BJ (cell line): ENCODE data around the gene TSHZ2. TPM values are rescaled to one million over a fixed set of nuclear protein-coding genes. Genes with fewer than 3 reads are reported as not detected.
"Not testable (repeated sequence)": the region's sequence is repeated elsewhere in the genome, so short reads cannot be mapped to it uniquely, and the experiment has no call there.

Experiments used
- CTCF ChIA-PET: fragments of 350-600 bp; formaldehyde crosslinking; extraction: SDS; loops from one replicate; lab custom pipeline; 2021; ENCODE audit warnings: antibody characterized with exemption, inconsistent platforms; lab: Yijun Ruan, JAX
- POLR2A ChIA-PET: fragments of 300-600 bp; sonication (Branson Sonifier 250); formaldehyde crosslinking; extraction: SDS; loops from one replicate; lab custom pipeline; 2021; ENCODE audit warnings: antibody characterized with exemption; lab: Charles Lee
- DNase-seq: peaks from one replicate; pipeline ENCODE4 v3.0.0-alpha.2; 2011; ENCODE audit warnings: low read depth
- H3K27me3 ChIP-seq: 2 replicates; pipeline ENCODE4 v1.6.0; 2011; ENCODE audit warnings: low read length; ENCODE audit not compliant: control insufficient read depth, insufficient read depth
- H3K36me3 ChIP-seq: 2 replicates; pipeline ENCODE4 v1.5.1; 2011; ENCODE audit warnings: low read length; ENCODE audit not compliant: control insufficient read depth, insufficient read depth
- H3K4me3 ChIP-seq: 2 replicates; pipeline ENCODE4 v1.5.1; 2011; ENCODE audit warnings: low read depth, mild to moderate bottlenecking, control low read depth, low read length
- polyA plus RNA-seq: library from polyadenylated mRNA; depleted of rRNA; stranded (reverse); fragments of >200 nt; gene quantifications from 2 replicates; pipeline ENCODE4 v1.2.3, GENCODE V29; 2011
- TF ChIP-seq, protein P1 (sequence below): IDR thresholded peaks from 2 replicates; pipeline ENCODE4 v1.5.1; 2011; ENCODE audit warnings: low read depth, mild to moderate bottlenecking, control low read depth, inconsistent platforms, low read length, moderate library complexity; ENCODE audit not compliant: insufficient read depth

TSHZ2 gene
- polyA plus RNA-seq, 1 experiment = not detected

DNA sequence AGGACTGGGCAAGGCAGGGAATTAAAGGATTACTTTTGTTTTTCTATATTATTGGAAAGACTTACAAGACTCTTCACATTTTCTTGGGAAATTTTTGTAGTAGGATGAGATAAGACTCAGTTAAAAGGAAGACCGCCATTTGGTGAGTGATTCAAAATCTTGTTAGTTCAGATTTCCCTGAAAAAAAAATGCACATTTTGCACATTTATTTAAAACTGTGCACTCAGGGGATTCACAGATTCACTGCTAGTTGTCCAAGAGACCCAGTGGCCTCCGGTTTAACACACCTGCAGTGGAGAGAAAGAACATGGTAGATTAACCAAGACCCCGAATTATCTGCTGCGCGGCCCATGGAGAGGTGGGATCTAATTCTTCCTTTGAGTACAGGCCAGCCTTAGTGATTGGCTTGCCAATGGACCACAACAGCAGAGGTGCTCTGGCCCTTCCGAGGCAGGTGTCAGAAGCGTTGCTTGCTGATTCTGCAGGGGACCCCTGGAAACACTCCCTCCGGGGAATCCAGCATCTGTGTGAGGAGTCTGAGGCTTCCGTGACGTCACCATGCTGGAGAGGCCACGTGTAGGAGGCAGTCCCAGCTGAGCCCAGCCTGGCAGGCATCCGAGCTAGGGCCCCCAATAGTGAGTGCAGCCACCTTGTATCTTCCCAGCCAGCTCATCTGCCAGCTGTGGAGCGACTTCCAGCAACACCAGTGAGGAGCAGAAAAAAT, 552.6 kb downstream of the TSHZ2 start:
- TF ChIP-seq, protein P1, sequence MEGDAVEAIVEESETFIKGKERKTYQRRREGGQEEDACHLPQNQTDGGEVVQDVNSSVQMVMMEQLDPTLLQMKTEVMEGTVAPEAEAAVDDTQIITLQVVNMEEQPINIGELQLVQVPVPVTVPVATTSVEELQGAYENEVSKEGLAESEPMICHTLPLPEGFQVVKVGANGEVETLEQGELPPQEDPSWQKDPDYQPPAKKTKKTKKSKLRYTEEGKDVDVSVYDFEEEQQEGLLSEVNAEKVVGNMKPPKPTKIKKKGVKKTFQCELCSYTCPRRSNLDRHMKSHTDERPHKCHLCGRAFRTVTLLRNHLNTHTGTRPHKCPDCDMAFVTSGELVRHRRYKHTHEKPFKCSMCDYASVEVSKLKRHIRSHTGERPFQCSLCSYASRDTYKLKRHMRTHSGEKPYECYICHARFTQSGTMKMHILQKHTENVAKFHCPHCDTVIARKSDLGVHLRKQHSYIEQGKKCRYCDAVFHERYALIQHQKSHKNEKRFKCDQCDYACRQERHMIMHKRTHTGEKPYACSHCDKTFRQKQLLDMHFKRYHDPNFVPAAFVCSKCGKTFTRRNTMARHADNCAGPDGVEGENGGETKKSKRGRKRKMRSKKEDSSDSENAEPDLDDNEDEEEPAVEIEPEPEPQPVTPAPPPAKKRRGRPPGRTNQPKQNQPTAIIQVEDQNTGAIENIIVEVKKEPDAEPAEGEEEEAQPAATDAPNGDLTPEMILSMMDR = no peak
- POLR2A ChIA-PET = no interaction called here
- H3K36me3 ChIP-seq = no peaks in the 10 kb centered on the region
- CTCF ChIA-PET = no interaction called here
- no peaks in the 10 kb centered on the region for H3K27me3 ChIP-seq
- DNase-seq = no peak
- H3K4me3 ChIP-seq = no peak overlapping the region

GRCh38 chr20:53527196-53527595, 555.0 kb downstream of the TSHZ2 start:
- DNase-seq = no peak

GRCh38 chr20:53529658-53530057, 557.5 kb downstream of the TSHZ2 start:
- no peaks in the 10 kb centered on the region for H3K27me3 ChIP-seq
- H3K36me3 ChIP-seq = no peaks in the 10 kb centered on the region
- H3K4me3 ChIP-seq = no peak overlapping the region
- ChIA-PET CTCF (no interaction called here), POLR2A (no interaction called here)
- TF ChIP-seq, protein P1 = no peak
- DNase-seq = no peak

More at GRCh38 chr20:53527196-53527595, 555.0 kb downstream of the TSHZ2 start:
- POLR2A ChIA-PET = no interaction called here
- no peaks in the 10 kb centered on the region for H3K27me3 ChIP-seq
- H3K4me3 ChIP-seq = no peak overlapping the region
- CTCF ChIA-PET = interaction anchor here (1.0 kb wide), 1 partner anchor 10 kb away, joined by 3 read pairs; no protein-coding TSS in a partner anchor
- no peaks in the 10 kb centered on the region for H3K36me3 ChIP-seq
- TF ChIP-seq, protein P1 = no peak

GRCh38 chr20:53530440-53530839, 558.3 kb downstream of the TSHZ2 start:
- TF ChIP-seq, protein P1 = no peak
- CTCF ChIA-PET = no interaction called here

DNA sequence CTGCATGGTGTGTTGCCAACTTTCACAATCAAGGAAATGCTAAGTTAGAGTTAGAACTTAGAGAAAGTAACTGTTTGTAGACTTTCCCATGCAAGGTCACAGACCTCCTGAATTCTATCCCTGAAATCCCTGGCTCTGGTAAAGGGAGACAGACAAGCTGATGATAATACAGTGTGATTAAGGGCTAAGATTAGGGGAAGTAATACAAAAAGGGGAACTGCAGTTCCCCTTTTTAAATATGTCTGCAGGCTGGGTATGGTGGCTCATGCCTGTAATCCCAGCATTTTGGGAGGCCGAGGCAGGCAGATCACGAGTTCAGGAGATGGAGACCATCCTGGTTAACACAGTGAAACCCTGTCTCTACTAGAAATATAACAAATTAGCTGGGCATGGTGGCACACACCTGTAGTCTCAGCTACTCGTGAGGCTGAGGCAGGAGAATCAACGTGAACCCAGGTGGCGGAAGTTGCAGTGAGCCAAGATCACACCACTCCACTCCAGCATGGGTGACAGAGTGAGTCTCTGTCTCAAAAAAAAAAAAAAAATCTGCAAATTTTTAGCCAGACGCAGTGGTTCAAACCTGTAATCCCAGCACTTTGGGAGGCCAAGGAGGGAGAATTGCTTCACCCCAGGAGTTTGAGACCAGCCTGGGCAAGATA, 560.6 kb downstream of the TSHZ2 start:
- CTCF ChIA-PET, H3K36me3 ChIP-seq, H3K27me3 ChIP-seq, DNase-seq, H3K4me3 ChIP-seq, POLR2A ChIA-PET: not testable (repeated sequence)

More at GRCh38 chr20:53530440-53530839, 558.3 kb downstream of the TSHZ2 start:
- no peaks in the 10 kb centered on the region for H3K27me3 ChIP-seq
- POLR2A ChIA-PET = no interaction called here
- no peak for DNase-seq
- H3K36me3 ChIP-seq = no peaks in the 10 kb centered on the region
- no peak overlapping the region for H3K4me3 ChIP-seq
